ENCODE measurements around the gene IKBKG.
"Not testable (repeated sequence)": the region's sequence is repeated elsewhere in the genome, so short reads cannot be mapped to it uniquely, and the experiment has no call there.

The IKBKG gene

GRCh38 chrX:154547245-154548027 is at the start of gene IKBKG:
Gene IKBKG, plus strand, starts transcription at chrX:154547620. Its CDS starts 4,383 bp downstream, at chrX:154552003.
- H3K9me3 ChIP-seq = peaks cover 23% of the 10 kb centered on the region
- peak within 1 kb of the TSS; percentile 79 for H3K4me3 ChIP-seq
- H3K27me3 ChIP-seq = peaks cover 47% of the 10 kb centered on the region
- H3K36me3 ChIP-seq = peaks cover 20% of the 10 kb centered on the region
- H3K4me2 ChIP-seq = peak within 1 kb of the TSS; percentile 84
- peak within 1 kb of the TSS; percentile 85 for H3K9ac ChIP-seq
- peaks cover 58% of the 10 kb centered on the region for H4K20me1 ChIP-seq
- no peak for TF ChIP-seq Cebpa-rat (IDR thresholded peaks at IDR 0.05)
- H3K27ac ChIP-seq = peak within 1 kb of the TSS; percentile 86
- peaks cover 54% of the 10 kb centered on the region for H3K4me1 ChIP-seq

- H3K27me3 ChIP-seq = peaks cover 46% of the 10 kb centered on the region
- H3K9ac ChIP-seq, H3K4me3 ChIP-seq, H4K20me1 ChIP-seq, H3K4me2 ChIP-seq, H3K4me1 ChIP-seq, H3K27ac ChIP-seq: not testable (repeated sequence)
- peaks cover 16% of the 10 kb centered on the region; the same call in 1 of the 2 replicates for H3K36me3 ChIP-seq
- peaks cover 15% of the 10 kb centered on the region for H3K9me3 ChIP-seq
Observed at GRCh38 chrX:154501423-154501822, 46.0 kb upstream of the IKBKG start.

GRCh38 chrX:154502098-154502497 is 45.3 kb upstream of the IKBKG start:
- peaks cover 20% of the 10 kb centered on the region for H3K9me3 ChIP-seq

GRCh38 chrX:154502989-154503388 is 44.4 kb upstream of the IKBKG start:
- Histone ChIP-seq H3K9me3 (peaks cover 28% of the 10 kb centered on the region), H3K27me3 (peaks cover 31% of the 10 kb centered on the region), H3K4me3 (no peak overlapping the region), H3K4me1 (0 out of 2 replicates have a peak, but pooled peaks cover under 1% of the 10 kb centered on the region), H3K27ac (no peak overlapping the region), H4K20me1 (no peaks in the 10 kb centered on the region), H3K4me2 (no peak overlapping the region), H3K36me3 (peaks cover 31% of the 10 kb centered on the region; the same call in 1 of the 2 replicates), H3K9ac (no peak overlapping the region)
- TF ChIP-seq Cebpa-rat (IDR thresholded peaks at IDR 0.05) = no peak

More at GRCh38 chrX:154502098-154502497, 45.3 kb upstream of the IKBKG start:
- peaks cover 39% of the 10 kb centered on the region for H3K27me3 ChIP-seq
- H3K27ac ChIP-seq = no peak overlapping the region
- H3K36me3 ChIP-seq = peaks cover 23% of the 10 kb centered on the region; the same call in 1 of the 2 replicates
- no peak overlapping the region for H3K4me2 ChIP-seq
- H3K4me1 ChIP-seq = 0 out of 2 replicates have a peak, but pooled peaks cover 6% of the 10 kb centered on the region
- H3K9ac ChIP-seq = no peak overlapping the region
- TF ChIP-seq Cebpa-rat (IDR thresholded peaks at IDR 0.05) = no peak
- no peaks in the 10 kb centered on the region for H4K20me1 ChIP-seq
- no peak overlapping the region for H3K4me3 ChIP-seq

GRCh38 chrX:154505734-154506133 is 41.7 kb upstream of the IKBKG start:
- peaks cover 50% of the 10 kb centered on the region; the same call in 1 of the 2 replicates for H3K36me3 ChIP-seq
- no peak overlapping the region for H3K27ac ChIP-seq
- peaks cover 43% of the 10 kb centered on the region for H3K9me3 ChIP-seq
- no peak for TF ChIP-seq Cebpa-rat (IDR thresholded peaks at IDR 0.05)
- H3K4me2 ChIP-seq = no peak overlapping the region
- H4K20me1 ChIP-seq = no peaks in the 10 kb centered on the region
- no peak overlapping the region for H3K9ac ChIP-seq
- peaks cover 35% of the 10 kb centered on the region for H3K27me3 ChIP-seq
- H3K4me3 ChIP-seq = no peak overlapping the region
- H3K4me1 ChIP-seq = no peaks in the 10 kb centered on the region

- H3K27me3 ChIP-seq = peaks cover 44% of the 10 kb centered on the region
- peaks cover 43% of the 10 kb centered on the region for H3K9me3 ChIP-seq
- H3K4me1 ChIP-seq = peaks cover 7% of the 10 kb centered on the region
- no peak overlapping the region for H3K27ac ChIP-seq
- no peaks in the 10 kb centered on the region for H4K20me1 ChIP-seq
- H3K4me3 ChIP-seq = no peak overlapping the region
- no peak overlapping the region for H3K4me2 ChIP-seq
- no peak overlapping the region for H3K9ac ChIP-seq
- peaks cover 51% of the 10 kb centered on the region; the same call in 1 of the 2 replicates for H3K36me3 ChIP-seq
- TF ChIP-seq Cebpa-rat (IDR thresholded peaks at IDR 0.05) = no peak
Observed at GRCh38 chrX:154506483-154507332, 40.7 kb upstream of the IKBKG start.

- Histone ChIP-seq H3K9ac (no peak overlapping the region), H3K9me3 (peaks cover 43% of the 10 kb centered on the region), H3K36me3 (peaks cover 58% of the 10 kb centered on the region; the same call in 1 of the 2 replicates), H3K27ac (no peak overlapping the region), H3K4me1 (peaks cover 18% of the 10 kb centered on the region), H4K20me1 (no peaks in the 10 kb centered on the region), H3K27me3 (peaks cover 39% of the 10 kb centered on the region), H3K4me3 (no peak overlapping the region), H3K4me2 (no peak overlapping the region)
- no peak for TF ChIP-seq Cebpa-rat (IDR thresholded peaks at IDR 0.05)
Observed at GRCh38 chrX:154507673-154508383, 39.6 kb upstream of the IKBKG start.

GRCh38 chrX:154508384-154508745 is 39.1 kb upstream of the IKBKG start:
- Histone ChIP-seq H3K4me1 (peaks cover 23% of the 10 kb centered on the region), H3K9ac (no peak overlapping the region), H3K27me3 (peaks cover 37% of the 10 kb centered on the region), H3K9me3 (peaks cover 43% of the 10 kb centered on the region), H4K20me1 (no peaks in the 10 kb centered on the region), H3K27ac (no peak overlapping the region), H3K4me3 (no peak overlapping the region), H3K36me3 (peaks cover 58% of the 10 kb centered on the region; the same call in 1 of the 2 replicates), H3K4me2 (no peak overlapping the region)
- TF ChIP-seq Cebpa-rat (IDR thresholded peaks at IDR 0.05) = no peak

GRCh38 chrX:154509455-154509854 is 38.0 kb upstream of the IKBKG start:
- Histone ChIP-seq H3K36me3 (peaks cover 58% of the 10 kb centered on the region; the same call in 1 of the 2 replicates), H3K27me3 (peaks cover 37% of the 10 kb centered on the region), H3K9ac (no peak overlapping the region), H3K4me3 (no peak overlapping the region), H3K27ac (no peak overlapping the region), H3K9me3 (peaks cover 43% of the 10 kb centered on the region), H3K4me2 (no peak overlapping the region), H4K20me1 (no peaks in the 10 kb centered on the region), H3K4me1 (peaks cover 29% of the 10 kb centered on the region)
- TF ChIP-seq Cebpa-rat (IDR thresholded peaks at IDR 0.05) = no peak
